HepG2 (cell line): ENCODE measurements around the gene CLPTM1. TPM values are rescaled to one million over a fixed set of nuclear protein-coding genes. Genes with fewer than 3 reads are reported as not detected.

Source experiments
- CENPT ChIP-seq: sonication (generic); formaldehyde crosslinking; IDR thresholded peaks from 2 replicates; pipeline ENCODE4 v1.8.0; 2022; ENCODE audit warnings: low read depth, mild to moderate bottlenecking, moderate library complexity, missing genetic modification reagents
- GRHL1 ChIP-seq: sonication (generic); formaldehyde crosslinking; conservative IDR thresholded peaks from 2 replicates; pipeline ENCODE4 v1.8.0; 2022; ENCODE audit warnings: missing genetic modification reagents
- MXD1 ChIP-seq: sonication (generic); formaldehyde crosslinking; IDR thresholded peaks from 2 replicates; pipeline ENCODE4 v1.4.0; 2020; ENCODE audit warnings: mild to moderate bottlenecking, missing genetic modification reagents
- NONO ChIP-seq, 2 experiments: fragments of 450-650 bp in 1 of 2; sonication (generic) in 1 of 2; formaldehyde crosslinking in 1 of 2; IDR thresholded peaks in 1 of 2; conservative IDR thresholded peaks in 1 of 2; 2 replicates each; pipeline versions ENCODE4 v1.6.1 to v1.8.0; 2017 to 2022; ENCODE audit warnings: mild to moderate bottlenecking in 1 of 2, missing genetic modification reagents in 1 of 2, moderate library complexity in 1 of 2
- NRL ChIP-seq: sonication (generic); formaldehyde crosslinking; IDR thresholded peaks from 2 replicates; pipeline ENCODE4 v1.5.0; 2020; ENCODE audit warnings: missing genetic modification reagents, mild to moderate bottlenecking, moderate library complexity, borderline replicate concordance
- PAXIP1 ChIP-seq: sonication (generic); formaldehyde crosslinking; conservative IDR thresholded peaks from 2 replicates; pipeline ENCODE4 v1.4.0; 2020; ENCODE audit warnings: mild to moderate bottlenecking, missing genetic modification reagents, moderate library complexity
- SNRNP70 ChIP-seq: fragments of 200-400 bp; formaldehyde crosslinking; IDR thresholded peaks from 2 replicates; pipeline ENCODE4 v1.6.1; 2017; ENCODE audit warnings: mild to moderate bottlenecking, low read depth, low read length, moderate library complexity
- ZBTB1 ChIP-seq: sonication (generic); formaldehyde crosslinking; IDR thresholded peaks from 2 replicates; pipeline ENCODE4 v1.4.0; 2020; ENCODE audit warnings: missing genetic modification reagents, borderline replicate concordance
- ZBTB2 ChIP-seq: sonication (generic); formaldehyde crosslinking; IDR thresholded peaks from 2 replicates; pipeline ENCODE4 v1.8.0; 2022; ENCODE audit warnings: low read depth, missing genetic modification reagents
- ZBTB26 ChIP-seq: IDR thresholded peaks from 2 replicates; pipeline ENCODE4 v1.6.1; 2016; ENCODE audit warnings: missing compliant biosample characterization, missing genetic modification reagents, borderline replicate concordance
- ZC3H4 ChIP-seq: sonication (generic); formaldehyde crosslinking; IDR thresholded peaks from 2 replicates; pipeline ENCODE4 v1.4.0; 2020; ENCODE audit warnings: missing genetic modification reagents, borderline replicate concordance
- ZMYM3 ChIP-seq: sonication (generic); formaldehyde crosslinking; IDR thresholded peaks from 2 replicates; pipeline ENCODE4 v1.5.1; 2020; ENCODE audit warnings: mild to moderate bottlenecking, missing genetic modification reagents
- ZNF207 ChIP-seq: fragments of 450-650 bp; IDR thresholded peaks from 2 replicates; pipeline ENCODE4 v1.6.1; 2016; ENCODE audit warnings: antibody characterized with exemption, borderline replicate concordance
- ZNF296 ChIP-seq: sonication (generic); formaldehyde crosslinking; conservative IDR thresholded peaks from 2 replicates; pipeline ENCODE4 v1.5.0; 2020; ENCODE audit warnings: mild to moderate bottlenecking, missing genetic modification reagents
- ZNF333 ChIP-seq: sonication (generic); formaldehyde crosslinking; IDR thresholded peaks from 2 replicates; pipeline ENCODE4 v1.4.0; 2020; ENCODE audit warnings: mild to moderate bottlenecking, missing genetic modification reagents, borderline replicate concordance
- polyA plus RNA-seq, 8 experiments: library from polyadenylated mRNA; depleted of rRNA in 3 of 8; stranded (reverse) in 7 of 8; unstranded in 1 of 8; fragments of >200 nt; fragmentation: Illumina TruSeq in 4 of 8; extraction: Trizol in 4 of 8; gene quantifications; 2 replicates each; pipeline versions ENCODE4 v1.2.1 to v1.2.3, GENCODE V29; 2011 to 2016; ENCODE audit warnings: low read depth in 4 of 8, missing spikeins in 1 of 8, mixed read lengths in 1 of 8; ENCODE audit not compliant: insufficient read depth in 1 of 8
- total RNA-seq, 5 experiments: library from RNA; depleted of rRNA; stranded (reverse); fragments of >200 nt; fragmentation: Illumina TruSeq; extraction: Trizol; gene quantifications; 2 replicates each; pipeline ENCODE4 v1.2.3, GENCODE V29; 2016; ENCODE audit warnings: low read depth in 1 of 5
- TF ChIP-seq, protein P1 (sequence below): sonication (generic); formaldehyde crosslinking; IDR thresholded peaks from 2 replicates; pipeline ENCODE4 v1.8.1; 2022; ENCODE audit warnings: mild to moderate bottlenecking, missing genetic modification reagents
- TF ChIP-seq, protein P2 (sequence below): sonication (generic); formaldehyde crosslinking; conservative IDR thresholded peaks from 2 replicates; pipeline ENCODE4 v1.8.0; 2022; ENCODE audit warnings: low read depth, missing genetic modification reagents

Gene CLPTM1
- total and polyA plus RNA-seq, 2 of the 13 experiments (the other 11 are each of a cell fraction or from before 2014, with no cell fraction given): 34.9 to 42.8 TPM

- TF ChIP-seq ZC3H4 (CRISPR knock-in tag): peak; percentile 66; the same call in 1 of the 2 replicates
- no peak for TF ChIP-seq ZNF296 (CRISPR knock-in tag)
- TF ChIP-seq NONO (IDR thresholded peaks at IDR 0.05): no peak
- peak; percentile 96 for TF ChIP-seq NONO (CRISPR knock-in tag; conservative IDR thresholded peaks at IDR 0.05)
- TF ChIP-seq CENPT (CRISPR knock-in tag): no peak
- peak; percentile 91 for TF ChIP-seq ZMYM3
- no peak for TF ChIP-seq ZBTB2 (CRISPR knock-in tag)
- TF ChIP-seq PAXIP1 (CRISPR knock-in tag): peak; percentile 99
- TF ChIP-seq ZBTB1: no peak
- no peak for TF ChIP-seq SNRNP70
- TF ChIP-seq ZBTB26 (CRISPR knock-in tag): peak; percentile 64; the same call in 1 of the 2 replicates
- no peak for TF ChIP-seq GRHL1 (CRISPR knock-in tag)
- peak; percentile 46; the same call in 1 of the 2 replicates for TF ChIP-seq NRL (CRISPR knock-in tag)
- no peak; the same call in 1 of the 2 replicates for TF ChIP-seq MXD1 (CRISPR knock-in tag)
- TF ChIP-seq ZNF207: no peak
- TF ChIP-seq, protein P1, sequence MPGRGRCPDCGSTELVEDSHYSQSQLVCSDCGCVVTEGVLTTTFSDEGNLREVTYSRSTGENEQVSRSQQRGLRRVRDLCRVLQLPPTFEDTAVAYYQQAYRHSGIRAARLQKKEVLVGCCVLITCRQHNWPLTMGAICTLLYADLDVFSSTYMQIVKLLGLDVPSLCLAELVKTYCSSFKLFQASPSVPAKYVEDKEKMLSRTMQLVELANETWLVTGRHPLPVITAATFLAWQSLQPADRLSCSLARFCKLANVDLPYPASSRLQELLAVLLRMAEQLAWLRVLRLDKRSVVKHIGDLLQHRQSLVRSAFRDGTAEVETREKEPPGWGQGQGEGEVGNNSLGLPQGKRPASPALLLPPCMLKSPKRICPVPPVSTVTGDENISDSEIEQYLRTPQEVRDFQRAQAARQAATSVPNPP (CRISPR knock-in tag): peak; percentile 75; the same call in 1 of the 2 replicates
- no peak for TF ChIP-seq ZNF333 (CRISPR knock-in tag)
- TF ChIP-seq, protein P2, sequence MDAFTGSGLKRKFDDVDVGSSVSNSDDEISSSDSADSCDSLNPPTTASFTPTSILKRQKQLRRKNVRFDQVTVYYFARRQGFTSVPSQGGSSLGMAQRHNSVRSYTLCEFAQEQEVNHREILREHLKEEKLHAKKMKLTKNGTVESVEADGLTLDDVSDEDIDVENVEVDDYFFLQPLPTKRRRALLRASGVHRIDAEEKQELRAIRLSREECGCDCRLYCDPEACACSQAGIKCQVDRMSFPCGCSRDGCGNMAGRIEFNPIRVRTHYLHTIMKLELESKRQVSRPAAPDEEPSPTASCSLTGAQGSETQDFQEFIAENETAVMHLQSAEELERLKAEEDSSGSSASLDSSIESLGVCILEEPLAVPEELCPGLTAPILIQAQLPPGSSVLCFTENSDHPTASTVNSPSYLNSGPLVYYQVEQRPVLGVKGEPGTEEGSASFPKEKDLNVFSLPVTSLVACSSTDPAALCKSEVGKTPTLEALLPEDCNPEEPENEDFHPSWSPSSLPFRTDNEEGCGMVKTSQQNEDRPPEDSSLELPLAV (CRISPR knock-in tag): no peak
Measured at GRCh38 chr19:44924243-44924725, 30.9 kb upstream of the CLPTM1 start (continued).
